GM15510 (cell line): ENCODE results near the gene GUF1.

Source experiments
- POLR2A ChIP-seq: IDR thresholded peaks from 3 replicates; pipeline ENCODE4 v1.6.1; 2011; ENCODE audit warnings: borderline replicate concordance; ENCODE audit not compliant: insufficient read length; ENCODE audit errors: extremely low read depth

Gene GUF1

DNA sequence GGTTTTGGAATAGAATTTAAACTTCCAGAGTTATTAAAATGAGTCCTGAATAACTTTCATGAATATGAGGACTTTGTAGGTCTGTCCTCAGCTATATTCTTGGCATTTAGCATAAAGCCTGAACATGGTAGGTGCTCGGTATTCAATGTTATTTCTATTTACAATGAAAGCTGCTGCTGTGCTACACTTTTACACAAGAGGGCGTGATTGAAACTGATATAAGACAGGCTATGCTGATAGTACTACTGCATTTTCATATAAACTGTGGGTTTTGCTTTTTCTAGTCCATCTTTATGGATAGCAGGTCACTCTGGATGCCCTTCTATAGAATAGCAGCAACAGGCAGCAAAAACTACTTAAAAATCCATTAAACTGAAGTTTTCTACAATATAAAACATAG, 60.4 kb downstream of the GUF1 start:
- no peak for TF ChIP-seq POLR2A

GRCh38 chr4:44740201-44740600, 62.0 kb downstream of the GUF1 start:
- TF ChIP-seq POLR2A = no peak
